GM13977 (cell line): ENCODE data around the gene TMEM240.
A peak's percentile ranks its signal among the peaks of the same experiment; 100 is the strongest.
"Not testable (repeated sequence)": the region's sequence is repeated elsewhere in the genome, so short reads cannot be mapped to it uniquely, and the experiment has no call there.

Experiments used
- DNase-seq: peaks from one replicate; pipeline ENCODE4 v3.0.0; 2012; ENCODE audit warnings: low spot score
- in situ Hi-C: fragments of 300-500 bp; cut with MboI; formaldehyde crosslinking; loops from one replicate; pipeline ENCODE4 v1.12.0; 2022; ENCODE audit warnings: low sequenced_read_pairs, low pct_unique_long_range_greater_than_20kb, mixed read lengths, inconsistent platforms; ENCODE audit not compliant: unreplicated experiment
- TF ChIP-seq, protein P1 (sequence below): IDR thresholded peaks from 2 replicates; pipeline ENCODE4 v1.5.1; 2012; ENCODE audit warnings: mild to moderate bottlenecking, control low read depth; ENCODE audit not compliant: insufficient read depth; ENCODE audit errors: extremely low read depth, missing control alignments

TMEM240 gene

DNA sequence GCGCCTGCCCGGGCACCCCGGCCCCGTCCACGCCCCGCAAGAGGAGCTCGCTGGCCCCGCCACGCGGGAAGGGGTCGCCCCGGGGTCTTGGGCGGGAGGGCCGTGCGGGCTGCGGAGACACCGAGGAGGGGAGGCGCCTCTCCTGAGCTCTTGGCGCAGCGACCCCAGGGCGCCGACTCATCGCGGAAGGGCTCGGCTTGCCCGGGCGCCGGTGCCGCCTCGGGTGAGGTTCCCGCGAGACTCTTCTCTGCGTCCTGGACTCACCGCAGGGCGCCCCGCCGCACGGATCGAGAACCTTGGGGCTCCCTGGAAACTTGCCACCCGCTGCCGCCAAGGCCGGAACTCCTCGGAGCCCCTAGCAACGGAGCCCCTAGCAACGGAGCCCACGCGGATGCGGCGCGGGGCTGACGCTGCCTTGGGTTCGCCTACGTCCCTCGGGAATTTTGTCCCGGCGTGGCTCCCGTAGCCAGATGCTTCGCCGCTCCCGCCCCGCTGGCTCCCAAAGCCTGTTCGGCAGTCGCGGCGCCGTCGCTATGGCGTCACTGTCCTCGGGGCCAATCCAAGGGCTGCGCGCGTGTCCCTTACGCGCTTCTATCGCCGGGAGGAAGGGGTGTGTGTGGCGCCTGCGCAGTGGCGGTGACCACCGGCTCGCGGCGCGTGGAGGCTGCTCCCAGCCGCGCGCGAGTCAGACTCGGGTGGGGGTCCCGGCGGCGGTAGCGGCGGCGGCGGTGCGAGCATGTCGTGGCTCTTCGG lies 28.7 kb downstream of the TMEM240 start, which contains the start of gene ATAD3A:
Gene ATAD3A, plus strand, starts transcription at position 630 of the 753 bp plus-strand sequence. Its CDS starts 107 bp downstream, at position 737.
- TF ChIP-seq, protein P1, sequence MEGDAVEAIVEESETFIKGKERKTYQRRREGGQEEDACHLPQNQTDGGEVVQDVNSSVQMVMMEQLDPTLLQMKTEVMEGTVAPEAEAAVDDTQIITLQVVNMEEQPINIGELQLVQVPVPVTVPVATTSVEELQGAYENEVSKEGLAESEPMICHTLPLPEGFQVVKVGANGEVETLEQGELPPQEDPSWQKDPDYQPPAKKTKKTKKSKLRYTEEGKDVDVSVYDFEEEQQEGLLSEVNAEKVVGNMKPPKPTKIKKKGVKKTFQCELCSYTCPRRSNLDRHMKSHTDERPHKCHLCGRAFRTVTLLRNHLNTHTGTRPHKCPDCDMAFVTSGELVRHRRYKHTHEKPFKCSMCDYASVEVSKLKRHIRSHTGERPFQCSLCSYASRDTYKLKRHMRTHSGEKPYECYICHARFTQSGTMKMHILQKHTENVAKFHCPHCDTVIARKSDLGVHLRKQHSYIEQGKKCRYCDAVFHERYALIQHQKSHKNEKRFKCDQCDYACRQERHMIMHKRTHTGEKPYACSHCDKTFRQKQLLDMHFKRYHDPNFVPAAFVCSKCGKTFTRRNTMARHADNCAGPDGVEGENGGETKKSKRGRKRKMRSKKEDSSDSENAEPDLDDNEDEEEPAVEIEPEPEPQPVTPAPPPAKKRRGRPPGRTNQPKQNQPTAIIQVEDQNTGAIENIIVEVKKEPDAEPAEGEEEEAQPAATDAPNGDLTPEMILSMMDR: no peak
- peak; percentile 99 for DNase-seq
- in situ Hi-C loops: no loop called here

DNA sequence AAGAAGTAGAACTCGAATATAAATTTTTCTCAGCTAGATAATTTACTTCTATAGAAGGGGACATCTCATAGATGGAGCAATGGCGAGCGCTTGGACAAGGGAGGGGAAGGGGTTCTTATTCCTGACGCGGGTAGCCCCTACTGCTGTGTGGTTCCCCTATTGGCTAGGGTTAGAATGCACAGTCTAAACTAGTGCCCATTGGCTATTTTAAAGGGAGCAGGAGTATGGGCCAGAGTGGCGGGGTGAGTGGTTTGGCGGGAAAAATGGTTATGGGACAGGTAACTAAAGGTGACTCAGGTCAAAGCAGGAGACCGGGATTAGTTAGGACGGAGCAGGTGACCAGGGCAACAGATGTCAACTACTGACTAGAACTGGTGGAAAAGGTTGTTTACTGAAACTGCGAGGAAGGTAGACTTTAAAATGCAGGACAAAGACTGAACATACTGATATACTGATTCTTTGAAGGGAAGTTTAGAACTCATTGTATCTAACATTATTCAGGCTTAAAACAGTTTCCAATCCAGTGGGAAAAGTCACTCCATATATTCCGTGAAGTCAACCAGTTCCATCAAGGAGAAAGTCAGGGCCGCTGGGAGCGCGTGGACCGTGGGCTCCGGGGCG lies 29.4 kb downstream of the TMEM240 start:
- in situ Hi-C loops: no loop called here
- DNase-seq: no peak
- TF ChIP-seq, protein P1: no peak

DNA sequence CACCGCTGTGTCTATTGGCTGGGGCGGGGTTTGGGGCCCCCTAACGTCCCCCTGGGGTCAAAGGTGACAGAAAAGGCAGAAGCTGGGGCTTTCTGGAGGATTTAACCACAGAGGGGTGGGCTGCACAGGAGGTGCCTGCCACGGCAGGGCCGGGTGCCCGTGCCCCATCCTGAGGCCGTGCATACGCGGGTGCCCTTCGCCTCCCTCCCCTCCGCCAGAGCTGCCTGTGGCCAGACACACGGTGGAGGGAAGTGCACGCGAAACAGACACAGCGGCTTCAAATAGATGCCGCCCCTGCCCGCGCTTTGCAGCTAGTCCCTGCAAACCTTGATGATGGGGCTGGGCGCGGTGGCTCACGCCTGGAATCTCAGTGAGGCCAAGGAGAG lies 31.0 kb downstream of the TMEM240 start:
- not testable (repeated sequence) for DNase-seq

GRCh38 chr1:1508775-1509464 lies 31.5 kb downstream of the TMEM240 start:
- in situ Hi-C loops, DNase-seq: not testable (repeated sequence)

More for the DNA sequence above, 31.0 kb downstream of the TMEM240 start:
- in situ Hi-C loops: not testable (repeated sequence)

GRCh38 chr1:1507305-1507704 lies 33.1 kb downstream of the TMEM240 start:
- in situ Hi-C loops: no loop called here
- TF ChIP-seq, protein P1: no peak
- DNase-seq: no peak

GRCh38 chr1:1505801-1506200 lies 34.6 kb downstream of the TMEM240 start:
- DNase-seq, in situ Hi-C loops: not testable (repeated sequence)

DNA sequence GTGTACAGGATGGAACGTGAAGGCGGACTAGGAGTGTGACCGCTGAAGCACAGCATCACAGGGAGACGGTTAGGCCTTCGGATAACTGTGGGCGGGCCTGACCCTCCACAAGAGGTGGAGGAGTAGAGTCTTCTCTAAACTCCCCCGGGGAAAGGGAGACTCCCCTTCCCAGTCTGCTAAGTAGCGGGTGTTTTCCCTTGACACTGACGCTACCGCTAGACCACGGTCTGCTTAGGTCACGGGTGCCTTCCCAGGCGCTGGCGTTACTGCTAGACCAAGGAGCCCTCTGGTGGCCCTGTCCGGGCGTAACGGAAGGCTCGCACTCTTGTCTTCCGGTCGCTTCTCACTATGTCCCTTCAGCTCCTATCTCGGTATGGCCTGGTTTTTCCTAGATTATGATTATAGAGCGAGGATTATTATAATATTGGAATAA lies 35.0 kb downstream of the TMEM240 start:
- in situ Hi-C loops, DNase-seq: not testable (repeated sequence)
- TF ChIP-seq, protein P1: peak; percentile 36
